KOPT-K1 (cell line): ENCODE data around the gene SPIRE1.

Experiments
- H3K27ac ChIP-seq: fragments of 200-600 bp; sonication (generic); 2 replicates; pipeline ENCODE4 v1.5.1; 2016; ENCODE audit warnings: antibody characterized with exemption, mild to moderate bottlenecking, low read depth, low read length; ENCODE audit not compliant: poor library complexity, severe bottlenecking
- H3K36me3 ChIP-seq: fragments of 200-600 bp; sonication (generic); 2 replicates; pipeline ENCODE4 v1.5.1; 2017; ENCODE audit warnings: antibody characterized with exemption, mild to moderate bottlenecking, low read length, moderate library complexity; ENCODE audit not compliant: insufficient read depth
- H3K9me3 ChIP-seq: fragments of 200-600 bp; sonication (generic); 2 replicates; pipeline ENCODE4 v1.5.1; 2017; ENCODE audit warnings: antibody characterized with exemption, low read length, mild to moderate bottlenecking; ENCODE audit not compliant: insufficient read depth, poor library complexity, severe bottlenecking

The SPIRE1 gene

DNA sequence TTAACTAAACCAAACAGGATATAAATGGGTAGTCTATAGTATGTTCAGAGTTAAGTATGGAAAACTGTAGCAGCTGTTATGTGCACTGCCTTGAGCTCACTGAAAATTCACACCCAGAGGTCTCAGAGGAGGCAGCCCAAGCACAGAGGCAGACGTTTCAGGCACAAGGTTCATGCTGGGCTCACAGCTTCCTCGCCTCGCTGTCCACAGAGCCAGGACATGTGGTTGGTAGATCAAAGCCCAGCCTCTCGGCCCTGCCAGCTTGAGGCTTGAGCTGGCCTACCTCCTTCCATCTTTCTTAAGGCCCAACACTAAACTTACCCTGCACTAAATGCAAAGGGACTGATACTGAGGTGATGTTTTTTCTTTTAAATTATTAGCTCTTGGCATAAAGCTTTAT, 206.5 kb downstream of the SPIRE1 start:
- Histone ChIP-seq H3K36me3 (no peaks in the 10 kb centered on the region), H3K9me3 (no peaks in the 10 kb centered on the region), H3K27ac (no peak overlapping the region)

DNA sequence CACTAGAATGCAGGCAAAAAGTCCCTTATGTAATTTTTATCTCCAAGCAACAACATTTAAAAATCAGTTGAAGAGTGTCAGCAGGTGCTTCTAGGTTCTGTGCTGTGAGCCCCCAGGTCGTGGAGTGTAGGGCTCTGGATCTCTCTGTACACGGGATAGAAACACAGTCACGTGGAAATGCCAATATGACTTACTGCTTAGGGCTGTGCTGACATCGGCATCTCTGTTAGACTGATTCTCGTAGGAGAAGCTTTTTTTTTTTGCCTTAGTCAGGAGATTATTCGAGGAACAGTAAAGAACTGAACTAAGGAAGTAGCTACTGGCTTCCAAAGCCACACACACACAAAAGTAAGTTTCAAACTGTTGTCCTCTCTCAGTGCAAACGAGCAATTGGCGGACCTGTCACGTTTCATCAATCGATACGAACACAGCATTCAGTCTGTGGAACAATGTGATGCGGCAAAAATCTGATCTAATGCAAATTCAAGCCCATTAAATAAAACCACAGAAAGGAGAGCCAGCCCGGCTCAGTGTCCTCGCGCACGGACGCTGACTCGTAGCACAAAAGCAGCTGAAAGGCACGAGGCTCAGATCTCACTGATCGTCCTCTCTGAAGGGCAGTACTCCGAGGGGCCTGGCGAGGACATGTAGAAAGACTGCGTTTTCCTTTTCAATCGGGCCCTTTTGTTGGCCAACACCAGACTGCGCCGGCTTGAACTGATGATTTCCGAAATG, 208.7 kb downstream of the SPIRE1 start:
- no peak overlapping the region for H3K27ac ChIP-seq
- H3K9me3 ChIP-seq = peaks cover 2% of the 10 kb centered on the region
- H3K36me3 ChIP-seq = no peaks in the 10 kb centered on the region

- no peaks in the 10 kb centered on the region for H3K36me3 ChIP-seq
- H3K9me3 ChIP-seq = peaks cover 10% of the 10 kb centered on the region
- H3K27ac ChIP-seq = no peak overlapping the region
Observed at GRCh38 chr18:12445554-12445953, 212.4 kb downstream of the SPIRE1 start.

GRCh38 chr18:12443551-12443950, 214.4 kb downstream of the SPIRE1 start:
- Histone ChIP-seq H3K36me3 (no peaks in the 10 kb centered on the region), H3K27ac (no peak overlapping the region), H3K9me3 (peaks cover 10% of the 10 kb centered on the region)

- no peak overlapping the region for H3K27ac ChIP-seq
- H3K9me3 ChIP-seq = peaks cover 10% of the 10 kb centered on the region
- no peaks in the 10 kb centered on the region for H3K36me3 ChIP-seq
Observed at GRCh38 chr18:12442946-12443345, 215.0 kb downstream of the SPIRE1 start.

GRCh38 chr18:12441475-12442034, 216.4 kb downstream of the SPIRE1 start:
- peaks cover 10% of the 10 kb centered on the region for H3K9me3 ChIP-seq
- H3K27ac ChIP-seq = no peak overlapping the region
- H3K36me3 ChIP-seq = no peaks in the 10 kb centered on the region

DNA sequence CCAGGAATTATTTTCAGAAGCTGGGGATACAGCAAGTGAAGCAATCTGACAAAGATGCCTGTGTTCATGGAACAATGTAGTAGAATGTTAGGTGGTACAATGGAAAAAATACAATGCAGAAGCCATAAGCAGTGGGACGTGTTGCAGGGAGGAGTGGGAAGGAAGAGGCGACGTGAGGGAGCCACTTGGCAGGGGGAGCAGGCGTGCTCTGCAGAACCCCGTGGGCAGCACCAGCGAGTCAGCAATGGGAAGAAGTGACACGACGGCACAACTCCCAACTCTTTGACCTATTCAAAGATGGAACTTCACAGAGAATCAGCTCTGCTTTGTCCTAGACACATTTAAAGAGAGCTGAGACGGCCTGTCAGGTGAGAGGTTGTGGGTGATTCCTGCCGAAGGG, 219.7 kb downstream of the SPIRE1 start:
- H3K9me3 ChIP-seq = no peaks in the 10 kb centered on the region
- H3K36me3 ChIP-seq = no peaks in the 10 kb centered on the region
- no peak overlapping the region for H3K27ac ChIP-seq

- Histone ChIP-seq H3K36me3 (no peaks in the 10 kb centered on the region), H3K9me3 (no peaks in the 10 kb centered on the region), H3K27ac (no peak overlapping the region)
Observed at GRCh38 chr18:12435867-12436266, 222.0 kb downstream of the SPIRE1 start.

GRCh38 chr18:12434541-12434929, 223.4 kb downstream of the SPIRE1 start:
- H3K9me3 ChIP-seq = no peaks in the 10 kb centered on the region
- H3K27ac ChIP-seq = no peak overlapping the region
- no peaks in the 10 kb centered on the region for H3K36me3 ChIP-seq

DNA sequence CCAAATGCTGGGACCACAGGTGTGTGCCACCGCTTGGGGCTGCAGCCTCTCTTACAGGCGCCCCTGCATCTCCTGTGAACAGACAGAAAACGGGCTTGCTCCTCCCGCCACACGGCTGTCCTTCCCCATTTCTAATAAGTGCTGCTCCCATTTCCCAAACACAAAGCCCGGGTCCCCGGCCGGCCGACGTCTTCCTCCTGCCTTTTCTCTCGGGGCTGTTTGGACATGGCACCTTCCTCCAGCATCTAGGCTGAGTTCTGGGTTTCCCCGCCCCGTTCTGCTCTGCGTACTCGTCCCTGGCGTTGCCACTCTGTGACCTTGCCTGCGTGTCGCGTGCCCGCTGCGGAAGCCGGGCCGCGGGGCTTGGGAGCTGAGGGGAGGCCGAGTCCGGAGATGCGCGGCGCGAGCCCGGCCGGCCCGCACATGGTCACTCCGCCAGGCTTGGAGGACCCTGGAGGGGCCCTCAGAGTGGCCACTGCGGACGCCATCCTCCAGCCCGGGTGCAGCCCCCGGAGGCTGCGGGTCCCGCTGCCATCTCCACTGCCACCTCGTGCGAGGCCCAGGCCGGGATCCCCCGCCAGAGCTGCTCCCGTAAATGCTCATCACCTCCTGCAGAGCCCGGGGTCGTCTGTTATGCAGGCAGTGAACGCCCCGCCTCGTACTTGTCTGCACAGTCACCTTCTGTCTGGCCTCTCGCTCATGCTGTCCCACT, 223.9 kb downstream of the SPIRE1 start:
- H3K27ac ChIP-seq = no peak overlapping the region

GRCh38 chr18:12432881-12433280, 225.0 kb downstream of the SPIRE1 start:
- Histone ChIP-seq H3K36me3 (no peaks in the 10 kb centered on the region), H3K27ac (no peak overlapping the region)

More for the DNA sequence above, 223.9 kb downstream of the SPIRE1 start:
- H3K36me3 ChIP-seq = no peaks in the 10 kb centered on the region
- H3K9me3 ChIP-seq = no peaks in the 10 kb centered on the region

GRCh38 chr18:12432196-12432595, 225.7 kb downstream of the SPIRE1 start:
- H3K9me3 ChIP-seq = no peaks in the 10 kb centered on the region
- no peaks in the 10 kb centered on the region for H3K36me3 ChIP-seq

More at GRCh38 chr18:12432881-12433280, 225.0 kb downstream of the SPIRE1 start:
- H3K9me3 ChIP-seq = no peaks in the 10 kb centered on the region

DNA sequence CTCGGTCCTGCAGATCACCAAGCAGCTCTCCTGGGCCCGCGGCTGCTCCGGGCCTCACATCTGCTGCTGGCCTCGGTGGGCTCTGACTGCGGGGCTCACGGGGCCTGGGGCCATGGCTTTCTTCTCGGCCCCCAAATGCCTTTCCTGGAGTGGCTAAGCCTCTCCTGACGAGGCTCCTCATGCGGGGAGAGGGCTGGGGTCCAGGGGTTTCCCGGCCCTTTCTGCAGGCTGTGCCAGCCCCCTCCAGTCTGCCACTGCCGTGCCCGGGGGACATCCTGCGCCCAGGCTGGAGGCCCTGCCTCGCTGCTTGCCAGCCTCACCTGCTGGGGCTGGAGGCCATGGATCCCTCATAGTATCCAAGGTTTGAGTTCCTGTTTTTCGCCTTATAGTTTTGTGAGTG, 226.3 kb downstream of the SPIRE1 start:
- Histone ChIP-seq H3K9me3 (no peaks in the 10 kb centered on the region), H3K27ac (no peak overlapping the region), H3K36me3 (no peaks in the 10 kb centered on the region)

More at GRCh38 chr18:12432196-12432595, 225.7 kb downstream of the SPIRE1 start:
- H3K27ac ChIP-seq = no peak overlapping the region

DNA sequence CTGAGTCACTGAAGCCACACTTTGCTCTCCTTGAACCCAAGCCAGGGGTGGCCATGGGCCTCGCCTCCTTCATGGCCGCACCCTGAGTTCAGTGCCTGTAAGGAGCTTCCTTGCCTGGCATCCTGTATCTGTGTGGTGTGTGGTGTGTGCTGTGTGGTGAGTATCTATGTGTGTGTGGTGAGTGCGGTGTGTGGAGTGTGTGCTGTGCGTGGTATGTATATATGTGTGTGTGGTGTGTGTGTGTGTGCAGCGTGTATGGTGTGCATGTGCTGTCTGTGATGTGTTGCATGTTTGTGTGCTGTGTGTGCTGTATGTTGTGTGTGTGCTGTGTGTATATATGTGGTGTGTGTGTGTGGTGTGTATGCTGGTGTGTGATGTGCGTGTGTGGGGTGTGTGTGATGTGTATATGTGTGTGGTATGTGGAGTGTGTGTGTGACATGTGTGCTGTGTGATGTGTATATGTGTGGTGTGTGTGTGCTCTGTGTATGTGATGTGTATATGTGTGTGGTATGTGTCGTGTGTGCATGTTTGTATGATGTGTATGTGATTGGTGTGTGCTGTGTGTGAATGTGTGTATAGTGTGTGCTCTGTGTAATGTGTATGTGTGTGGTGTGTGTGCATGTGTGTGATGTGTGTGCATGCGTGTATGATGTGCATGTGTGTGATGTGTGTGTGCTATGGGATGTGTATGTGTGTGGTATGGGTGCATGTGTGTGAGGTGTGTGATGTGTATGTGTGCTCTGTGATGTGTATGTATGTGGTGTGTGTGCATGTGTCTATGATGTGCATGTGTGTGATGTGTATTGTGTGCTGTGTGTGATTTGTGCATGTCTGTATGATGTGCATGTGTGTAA, 227.5 kb downstream of the SPIRE1 start:
- Histone ChIP-seq H3K27ac (no peak overlapping the region), H3K36me3 (no peaks in the 10 kb centered on the region), H3K9me3 (no peaks in the 10 kb centered on the region)

DNA sequence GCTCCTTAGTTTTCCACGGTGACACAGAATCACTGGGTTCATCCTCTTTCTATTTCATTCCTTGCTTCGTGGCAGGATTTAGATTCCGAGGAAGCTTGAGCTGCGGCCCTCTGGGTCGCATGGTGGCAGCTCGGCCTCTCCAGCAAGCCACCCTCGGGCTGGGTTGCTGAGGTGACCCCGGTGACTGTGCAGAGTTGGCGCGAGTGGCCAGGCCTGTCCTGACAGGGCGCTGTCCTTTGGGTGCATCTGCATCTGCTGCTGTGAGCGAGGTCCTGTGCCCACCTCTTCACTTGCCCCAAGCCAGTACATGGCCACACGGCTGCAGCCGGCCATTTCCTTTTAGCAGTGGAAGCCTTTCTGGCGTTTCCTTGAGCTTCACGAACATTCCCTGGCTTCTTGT, 228.4 kb downstream of the SPIRE1 start:
- Histone ChIP-seq H3K9me3 (no peaks in the 10 kb centered on the region), H3K36me3 (no peaks in the 10 kb centered on the region)

More for the DNA sequence above, 228.4 kb downstream of the SPIRE1 start:
- H3K27ac ChIP-seq = no peak overlapping the region
